DND-41 (cell line): ENCODE measurements around the gene SMARCA1.

ENCODE experiments used
- EZH2 ChIP-seq: IDR thresholded peaks from 3 replicates; pipeline ENCODE4 v1.6.1; 2012; ENCODE audit warnings: borderline replicate concordance, low read depth, mild to moderate bottlenecking, moderate library complexity, low read length, inconsistent platforms; ENCODE audit not compliant: severe bottlenecking
- TF ChIP-seq, protein P1 (sequence below): IDR thresholded peaks from 2 replicates; pipeline ENCODE4 v1.5.1; 2012; ENCODE audit warnings: borderline replicate concordance, low read length, moderate library complexity, mild to moderate bottlenecking; ENCODE audit not compliant: poor library complexity, severe bottlenecking; ENCODE audit errors: extremely low read depth

DNA sequence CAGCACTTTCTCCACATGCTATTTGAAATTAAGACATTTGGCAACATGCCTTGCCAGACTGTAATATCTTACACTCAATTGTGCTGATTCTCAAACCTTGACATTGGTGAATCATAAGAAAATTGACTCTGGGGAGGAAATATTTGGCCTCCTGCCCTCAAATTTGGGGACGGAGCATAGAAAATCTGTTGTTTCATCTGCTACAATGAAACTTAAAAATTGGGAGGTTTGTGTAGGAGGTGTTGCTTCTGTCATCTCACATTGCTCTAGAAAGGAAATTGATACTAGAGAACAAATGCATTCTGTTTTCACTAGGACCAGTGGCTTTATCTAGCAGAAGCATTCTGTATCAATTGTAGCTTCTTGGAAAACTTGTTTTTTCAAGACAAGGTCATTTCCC is 22.1 kb upstream of the SMARCA1 start:
- TF ChIP-seq, protein P1, sequence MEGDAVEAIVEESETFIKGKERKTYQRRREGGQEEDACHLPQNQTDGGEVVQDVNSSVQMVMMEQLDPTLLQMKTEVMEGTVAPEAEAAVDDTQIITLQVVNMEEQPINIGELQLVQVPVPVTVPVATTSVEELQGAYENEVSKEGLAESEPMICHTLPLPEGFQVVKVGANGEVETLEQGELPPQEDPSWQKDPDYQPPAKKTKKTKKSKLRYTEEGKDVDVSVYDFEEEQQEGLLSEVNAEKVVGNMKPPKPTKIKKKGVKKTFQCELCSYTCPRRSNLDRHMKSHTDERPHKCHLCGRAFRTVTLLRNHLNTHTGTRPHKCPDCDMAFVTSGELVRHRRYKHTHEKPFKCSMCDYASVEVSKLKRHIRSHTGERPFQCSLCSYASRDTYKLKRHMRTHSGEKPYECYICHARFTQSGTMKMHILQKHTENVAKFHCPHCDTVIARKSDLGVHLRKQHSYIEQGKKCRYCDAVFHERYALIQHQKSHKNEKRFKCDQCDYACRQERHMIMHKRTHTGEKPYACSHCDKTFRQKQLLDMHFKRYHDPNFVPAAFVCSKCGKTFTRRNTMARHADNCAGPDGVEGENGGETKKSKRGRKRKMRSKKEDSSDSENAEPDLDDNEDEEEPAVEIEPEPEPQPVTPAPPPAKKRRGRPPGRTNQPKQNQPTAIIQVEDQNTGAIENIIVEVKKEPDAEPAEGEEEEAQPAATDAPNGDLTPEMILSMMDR: no peak
- no peak for TF ChIP-seq EZH2
